Tibial artery (tissue), 4 donors: ENCODE measurements around the gene ANAPC16.

Source experiments
- DNase-seq, 2 donors: peaks; one replicate each; pipeline ENCODE4 v3.0.0-alpha.2; 2019
- H3K27ac ChIP-seq, 2 donors: fragments of 200-600 bp; sonication (generic) in 1 of 2; 1 replicate in 1 of 2; 2 replicates in 1 of 2; pipeline ENCODE4 v1.5.1; 2018 to 2019; ENCODE audit warnings: mild to moderate bottlenecking in 1 of 2
- H3K27me3 ChIP-seq, 2 donors: fragments of 200-600 bp; sonication (generic) in 1 of 2; one replicate each; pipeline versions ENCODE4 v1.5.1 to v1.6.0; 2016 to 2019
- H3K36me3 ChIP-seq, 3 donors: fragments of 200-600 bp; sonication (generic) in 2 of 3; one replicate each; pipeline ENCODE4 v1.5.1; 2016 to 2019; ENCODE audit warnings: mild to moderate bottlenecking in 2 of 3
- H3K4me1 ChIP-seq, 4 donors: fragments of 200-600 bp; sonication (generic) in 2 of 4; 1 replicate in 3 of 4; 2 replicates in 1 of 4; pipeline ENCODE4 v1.5.1; 2016 to 2019
- H3K4me3 ChIP-seq, 2 donors: fragments of 200-600 bp; sonication (generic) in 1 of 2; 1 replicate in 1 of 2; 2 replicates in 1 of 2; pipeline ENCODE4 v1.5.1; 2018 to 2019; ENCODE audit warnings: mild to moderate bottlenecking in 2 of 2
- H3K9me3 ChIP-seq, 3 donors: fragments of 200-600 bp; sonication (generic) in 1 of 3; one replicate each; pipeline ENCODE4 v1.5.1; 2016 to 2019
- intact Hi-C: fragments of 100-400 bp; cut with DNase I; formaldehyde crosslinking; loops from one replicate; pipeline ENCODE4 v1.15.0; 2023; ENCODE audit warnings: low total_unique reads
- TF ChIP-seq, protein P1 (sequence below), 2 experiments: fragments of 200-600 bp in 1 of 2; fragments of 450-650 bp in 1 of 2; IDR thresholded peaks; one replicate each; pipeline ENCODE4 v1.5.1; 2017 to 2019; ENCODE audit warnings: antibody characterized with exemption in 2 of 2, mild to moderate bottlenecking in 1 of 2, moderate library complexity in 1 of 2

The ANAPC16 gene

DNA sequence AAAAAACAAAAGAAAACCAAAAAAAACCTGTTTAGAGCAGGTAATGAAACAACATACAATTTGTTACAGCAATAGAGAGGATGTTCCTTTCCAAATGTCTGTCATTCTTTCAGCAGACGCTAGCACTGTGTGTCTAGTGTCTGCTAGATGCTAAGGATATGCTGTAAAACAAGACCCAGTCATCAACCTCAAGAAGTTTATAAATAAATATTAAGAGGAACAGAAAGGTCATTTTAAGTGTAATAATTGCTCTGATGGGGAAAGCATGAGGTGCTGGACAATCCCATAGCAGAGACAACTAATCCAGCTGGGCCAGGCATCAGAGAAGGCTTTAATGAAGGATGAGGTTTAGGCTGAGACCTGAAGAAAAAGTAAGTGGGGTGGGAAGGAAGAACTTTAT lies 23.6 kb downstream of the ANAPC16 start:
- Histone ChIP-seq H3K27me3 (no peaks in the 10 kb centered on the region), H3K4me1 (peaks cover 0 to 42% (median 27%) of the 10 kb centered on the region in 4 donors), H3K27ac (no peak overlapping the region), H3K4me3 (no peak overlapping the region), H3K9me3 (no peaks in the 10 kb centered on the region), H3K36me3 (peaks cover 14 to 43% (median 29%) of the 10 kb centered on the region in 3 donors)
- intact Hi-C loops, result no loop called here
- TF ChIP-seq, protein P1, sequence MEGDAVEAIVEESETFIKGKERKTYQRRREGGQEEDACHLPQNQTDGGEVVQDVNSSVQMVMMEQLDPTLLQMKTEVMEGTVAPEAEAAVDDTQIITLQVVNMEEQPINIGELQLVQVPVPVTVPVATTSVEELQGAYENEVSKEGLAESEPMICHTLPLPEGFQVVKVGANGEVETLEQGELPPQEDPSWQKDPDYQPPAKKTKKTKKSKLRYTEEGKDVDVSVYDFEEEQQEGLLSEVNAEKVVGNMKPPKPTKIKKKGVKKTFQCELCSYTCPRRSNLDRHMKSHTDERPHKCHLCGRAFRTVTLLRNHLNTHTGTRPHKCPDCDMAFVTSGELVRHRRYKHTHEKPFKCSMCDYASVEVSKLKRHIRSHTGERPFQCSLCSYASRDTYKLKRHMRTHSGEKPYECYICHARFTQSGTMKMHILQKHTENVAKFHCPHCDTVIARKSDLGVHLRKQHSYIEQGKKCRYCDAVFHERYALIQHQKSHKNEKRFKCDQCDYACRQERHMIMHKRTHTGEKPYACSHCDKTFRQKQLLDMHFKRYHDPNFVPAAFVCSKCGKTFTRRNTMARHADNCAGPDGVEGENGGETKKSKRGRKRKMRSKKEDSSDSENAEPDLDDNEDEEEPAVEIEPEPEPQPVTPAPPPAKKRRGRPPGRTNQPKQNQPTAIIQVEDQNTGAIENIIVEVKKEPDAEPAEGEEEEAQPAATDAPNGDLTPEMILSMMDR (IDR thresholded peaks at IDR 0.05), result no peak
- no peak for DNase-seq

DNA sequence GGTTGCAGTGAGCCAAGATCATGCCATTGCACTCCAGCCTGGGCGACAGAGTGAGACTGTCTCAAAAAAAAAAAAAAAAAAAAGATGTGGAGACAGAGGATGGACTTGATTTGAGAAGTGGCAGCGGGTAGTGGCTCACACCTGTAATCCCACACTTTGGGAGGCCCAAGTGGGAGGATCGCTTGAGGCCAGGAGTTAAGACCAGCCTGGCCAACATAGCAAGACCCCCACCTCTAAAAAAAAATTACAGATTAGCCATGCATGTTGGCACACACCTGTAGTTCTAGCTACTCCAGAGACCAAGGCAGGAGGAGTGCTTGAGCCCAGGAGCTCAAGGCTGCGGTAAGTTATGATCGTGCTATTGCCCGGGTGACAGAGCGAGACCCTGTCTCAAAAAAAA lies 24.6 kb downstream of the ANAPC16 start:
- Histone ChIP-seq H3K4me1 (peaks cover 0 to 51% (median 37%) of the 10 kb centered on the region in 4 donors), H3K9me3 (no peaks in the 10 kb centered on the region)
- intact Hi-C loops, result loop anchor here (10.0 kb wide), 1 partner anchor 256 kb away; no protein-coding TSS in a partner anchor

DNA sequence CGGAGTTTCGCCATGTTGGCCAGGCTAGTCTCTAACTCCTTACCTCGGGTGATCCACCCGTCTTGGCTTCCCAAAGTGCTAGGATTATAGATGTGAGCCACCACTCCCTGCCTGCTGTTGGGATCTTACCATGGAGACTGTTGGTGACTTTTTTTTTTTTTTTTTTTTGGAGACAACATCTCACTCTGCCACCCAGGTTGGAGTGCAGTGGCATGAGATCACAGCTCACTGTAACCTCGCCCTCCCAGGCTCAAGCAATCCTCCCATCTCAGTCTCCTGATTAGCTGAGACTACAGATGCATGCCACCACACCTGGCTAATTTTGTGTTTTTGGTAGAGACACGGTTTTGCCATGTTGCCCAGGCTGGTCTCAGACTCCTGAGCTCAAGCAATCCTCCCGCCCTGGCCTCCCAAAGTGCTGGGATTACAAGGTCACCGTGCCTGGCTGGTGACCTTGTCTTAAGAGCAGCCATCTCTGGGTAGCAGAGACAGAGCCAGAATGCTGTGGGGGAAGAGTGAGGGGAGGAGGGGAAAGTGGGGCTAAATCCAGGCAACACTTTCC lies 26.0 kb downstream of the ANAPC16 start:
- intact Hi-C loops, result loop anchor here (10.0 kb wide), 1 partner anchor 257 kb away; no protein-coding TSS in a partner anchor
- Histone ChIP-seq H3K9me3 (no peaks in the 10 kb centered on the region), H3K36me3 (peaks cover 5 to 19% (median 6%) of the 10 kb centered on the region in 3 donors), H3K27me3 (no peaks in the 10 kb centered on the region), H3K4me3 (no peak overlapping the region), H3K27ac (peak overlapping the region; percentile 85 to 91), H3K4me1 (peaks cover 0 to 56% (median 51%) of the 10 kb centered on the region in 4 donors)
- TF ChIP-seq, protein P1 (IDR thresholded peaks at IDR 0.05), result no peak
- no peak for DNase-seq

More for the DNA sequence above, 24.6 kb downstream of the ANAPC16 start:
- H3K27ac ChIP-seq, result peak overlapping the region in 1 of 2 donors; percentile 85
- H3K27me3 ChIP-seq, result no peaks in the 10 kb centered on the region
- no peak overlapping the region for H3K4me3 ChIP-seq
- DNase-seq, result no peak
- peaks cover 6 to 33% (median 19%) of the 10 kb centered on the region in 3 donors for H3K36me3 ChIP-seq
- TF ChIP-seq, protein P1 (IDR thresholded peaks at IDR 0.05), result no peak

DNA sequence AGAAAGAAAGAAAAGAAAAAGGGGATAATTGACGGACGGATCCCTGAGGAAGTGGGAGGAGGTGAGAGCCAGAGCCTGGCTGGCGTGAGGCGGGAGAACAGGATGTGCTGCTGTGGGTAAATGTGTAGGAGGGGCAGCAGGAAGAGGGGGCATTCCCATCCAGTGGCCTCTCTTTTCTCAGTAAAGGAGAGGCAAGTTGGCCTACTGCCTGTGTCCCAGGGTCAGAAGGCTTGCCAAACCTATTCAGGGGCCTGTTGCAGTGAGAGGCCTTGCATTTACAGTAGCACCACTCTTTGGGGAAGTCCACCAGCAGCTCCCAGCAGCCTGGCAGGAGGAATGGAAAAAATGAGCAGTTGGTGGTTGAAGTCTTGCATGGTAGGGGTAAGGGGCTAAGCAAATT lies 26.9 kb downstream of the ANAPC16 start:
- H3K9me3 ChIP-seq, result no peaks in the 10 kb centered on the region
- no peak overlapping the region for H3K4me3 ChIP-seq
- H3K27me3 ChIP-seq, result no peaks in the 10 kb centered on the region
- peak; percentile 88 to 93 for DNase-seq
- H3K36me3 ChIP-seq, result peaks cover 0 to 10% (median 0%) of the 10 kb centered on the region in 3 donors
- TF ChIP-seq, protein P1 (IDR thresholded peaks at IDR 0.05), result no peak
- intact Hi-C loops, result loop anchor here (10.0 kb wide), 1 partner anchor 258 kb away; no protein-coding TSS in a partner anchor
- H3K4me1 ChIP-seq, result peaks cover 7 to 65% (median 60%) of the 10 kb centered on the region in 4 donors
- peak overlapping the region; percentile 85 to 91 for H3K27ac ChIP-seq

DNA sequence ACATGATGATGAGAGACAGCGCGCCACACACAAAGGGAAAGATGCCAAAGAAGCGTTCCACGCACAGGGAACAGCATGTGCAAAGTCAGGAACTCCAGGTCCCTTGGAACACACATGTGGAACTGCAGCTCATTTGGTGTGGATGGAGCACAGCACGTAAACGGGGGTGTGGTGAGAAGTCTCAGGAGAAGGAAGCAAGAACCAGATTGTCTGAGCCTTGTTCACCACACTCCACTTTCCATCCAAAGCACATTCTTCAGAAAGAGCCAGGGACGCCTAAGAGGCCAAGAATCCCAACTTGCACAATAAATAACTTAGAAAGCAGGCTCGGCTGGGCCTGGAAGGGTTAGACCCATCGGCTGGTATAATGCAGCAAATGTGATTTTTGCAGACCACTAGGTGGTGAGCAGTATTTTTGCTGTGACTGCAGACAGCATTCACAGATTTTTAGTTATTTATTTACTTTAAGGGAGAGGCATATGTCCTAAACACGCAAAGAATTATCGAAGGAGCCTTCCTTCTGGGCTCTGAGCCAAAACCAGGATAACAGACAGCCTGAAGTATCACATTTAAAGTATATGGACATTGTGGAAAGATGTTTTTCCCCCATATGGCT lies 28.1 kb downstream of the ANAPC16 start:
- DNase-seq, result peak; percentile 92 to 95
- Histone ChIP-seq H3K27ac (peak overlapping the region; percentile 85 to 91), H3K4me1 (peaks cover 7 to 77% (median 68%) of the 10 kb centered on the region in 4 donors), H3K4me3 (no peak overlapping the region), H3K27me3 (no peaks in the 10 kb centered on the region), H3K36me3 (no peaks in the 10 kb centered on the region), H3K9me3 (no peaks in the 10 kb centered on the region)
- intact Hi-C loops, result loop anchor here (10.0 kb wide), 1 partner anchor 259 kb away; no protein-coding TSS in a partner anchor
- TF ChIP-seq, protein P1 (IDR thresholded peaks at IDR 0.05), result peak; percentile 31 to 44
